Activated effector memory CD4-positive, alpha-beta T cell treated with anti-CD3 and anti-CD28 coated beads, Interleukin-2, amount 50 U/mL, for 16 hours (primary cell): ENCODE measurements around the gene SERPINI2.

ENCODE experiments used
- DNase-seq: peaks from one replicate; pipeline ENCODE4 v3.0.0-alpha.2; 2020

SERPINI2 gene, protein sequence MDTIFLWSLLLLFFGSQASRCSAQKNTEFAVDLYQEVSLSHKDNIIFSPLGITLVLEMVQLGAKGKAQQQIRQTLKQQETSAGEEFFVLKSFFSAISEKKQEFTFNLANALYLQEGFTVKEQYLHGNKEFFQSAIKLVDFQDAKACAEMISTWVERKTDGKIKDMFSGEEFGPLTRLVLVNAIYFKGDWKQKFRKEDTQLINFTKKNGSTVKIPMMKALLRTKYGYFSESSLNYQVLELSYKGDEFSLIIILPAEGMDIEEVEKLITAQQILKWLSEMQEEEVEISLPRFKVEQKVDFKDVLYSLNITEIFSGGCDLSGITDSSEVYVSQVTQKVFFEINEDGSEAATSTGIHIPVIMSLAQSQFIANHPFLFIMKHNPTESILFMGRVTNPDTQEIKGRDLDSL

DNA sequence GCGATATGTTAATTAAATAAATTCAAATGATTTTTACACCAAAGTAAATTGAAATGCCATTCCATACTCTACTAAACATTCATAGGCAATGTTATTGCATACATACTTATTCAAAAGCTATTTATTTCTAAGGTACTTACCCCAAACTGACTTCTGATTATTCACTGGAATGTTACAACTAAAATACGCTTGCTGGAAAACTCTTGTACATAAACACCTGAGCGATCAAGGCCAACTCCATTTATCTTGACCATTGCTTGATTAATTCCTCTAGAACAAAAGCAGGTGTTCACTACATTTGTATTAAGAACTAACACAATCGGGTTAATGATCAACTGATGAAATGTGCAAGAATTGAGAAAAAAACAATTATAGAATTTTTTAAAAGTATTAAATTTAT lies at the start of gene SERPINI2:
Gene SERPINI2, minus strand, starts transcription at position 180 of the 400 bp plus-strand sequence. CDS start 2,208 bp downstream, outside the sequence.
- no peak for DNase-seq

DNA sequence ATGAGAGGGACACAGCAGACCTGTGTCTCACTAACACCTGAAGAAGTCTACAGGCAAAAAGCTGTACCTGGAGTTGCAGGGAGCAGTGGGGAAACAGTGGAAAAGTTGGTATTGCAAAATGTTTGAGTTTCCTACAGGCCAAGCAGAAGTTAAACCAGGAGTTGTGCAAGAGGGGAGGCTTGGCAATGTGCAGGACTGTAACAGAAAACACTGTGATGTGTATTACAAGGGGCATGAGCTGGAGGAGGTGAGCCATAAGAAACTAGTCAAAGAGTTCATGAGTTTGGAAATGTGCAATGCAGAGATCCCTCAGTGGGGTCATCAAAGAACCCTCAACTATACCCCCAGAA lies 47.1 kb upstream of the SERPINI2 start:
- DNase-seq, result no peak

DNA sequence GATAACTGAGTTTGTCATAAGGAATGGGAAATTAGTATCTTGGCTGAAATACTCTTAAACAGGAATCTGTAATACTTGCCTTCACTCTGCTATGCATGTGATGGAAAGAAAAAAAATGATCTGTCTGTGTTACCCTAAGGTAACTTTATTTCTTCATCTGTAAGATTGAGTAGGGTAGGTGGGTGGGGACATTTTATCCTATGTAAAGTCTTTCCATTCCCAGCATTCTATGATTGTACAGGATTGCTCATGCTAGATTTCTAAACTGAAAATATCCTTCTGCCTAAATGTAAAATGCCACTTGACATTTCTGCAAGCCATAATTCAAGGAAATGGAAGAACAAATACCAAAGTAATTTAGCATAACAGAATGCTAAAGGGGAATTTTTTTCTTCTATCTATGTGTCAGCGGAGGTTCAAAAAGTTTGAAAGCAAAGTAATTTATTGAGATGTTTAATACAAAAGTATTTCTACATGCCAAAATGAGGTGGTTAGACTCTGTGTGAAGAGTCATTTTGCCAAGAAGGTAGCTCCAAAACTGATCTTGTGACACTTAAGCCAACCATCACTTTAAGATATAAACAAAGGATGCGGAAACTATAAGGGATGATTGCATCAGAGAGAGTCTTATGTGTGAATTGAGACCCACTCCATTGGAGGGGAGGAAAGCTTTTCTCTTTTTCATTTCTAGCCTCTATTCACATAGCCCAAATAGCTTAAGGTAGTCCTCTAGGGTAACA lies 46.6 kb upstream of the SERPINI2 start:
- DNase-seq, result no peak

DNA sequence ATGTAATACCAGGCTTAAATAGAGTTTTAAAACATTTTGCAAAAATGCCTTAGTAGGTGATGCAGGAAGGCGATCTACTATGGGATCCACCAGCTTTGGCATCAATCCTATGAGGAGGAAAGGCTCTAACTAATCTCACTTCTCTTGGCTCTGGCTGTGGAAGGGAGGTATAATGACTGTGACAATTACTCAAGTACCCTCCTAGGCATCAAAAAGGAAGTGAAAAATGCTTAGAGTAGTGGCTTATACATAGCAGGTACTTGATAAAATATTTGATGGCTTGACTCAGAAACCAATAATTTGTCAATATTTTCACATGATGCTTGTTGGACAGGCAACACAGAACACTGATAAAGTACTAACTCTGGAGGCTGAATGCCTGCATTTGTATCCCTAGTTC lies 34.1 kb upstream of the SERPINI2 start:
- DNase-seq, result no peak

DNA sequence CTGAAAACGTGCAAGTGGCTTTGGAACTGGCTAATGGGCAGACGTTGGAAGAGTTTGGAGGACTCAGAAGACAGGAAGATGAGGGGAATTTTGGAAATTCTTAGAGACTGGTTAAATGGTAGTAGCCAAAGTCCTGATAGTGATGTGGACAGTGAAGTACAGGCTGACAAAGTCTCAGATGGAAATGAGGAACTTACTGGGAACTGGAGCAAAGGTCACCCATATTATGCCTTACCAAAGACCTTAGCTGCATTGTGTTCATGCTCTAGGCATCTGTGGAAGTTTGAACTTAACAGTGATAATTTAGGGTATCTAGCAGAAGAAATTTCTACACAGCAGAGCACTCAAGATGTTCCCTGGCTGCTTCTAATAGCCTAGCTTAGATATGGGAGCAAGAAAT lies 28.6 kb upstream of the SERPINI2 start:
- no peak for DNase-seq

DNA sequence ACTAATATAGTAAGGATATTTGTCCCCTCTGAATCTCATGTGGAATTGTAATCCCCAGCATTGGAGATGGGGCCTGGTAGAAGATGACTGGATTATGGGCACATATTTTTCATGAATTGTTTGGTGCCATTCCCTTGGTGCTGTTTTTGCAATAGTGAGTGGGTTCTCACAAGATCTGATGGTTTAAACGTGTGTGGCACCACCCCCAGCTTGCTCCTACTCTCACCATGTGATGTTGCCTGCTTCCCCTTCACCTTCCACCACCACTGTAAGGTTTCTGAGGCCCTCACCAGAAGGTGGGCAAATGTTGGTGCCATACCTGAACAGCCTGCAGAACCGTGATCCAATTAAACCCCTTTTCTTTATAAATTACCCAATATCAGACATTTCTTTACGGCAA lies 28.1 kb upstream of the SERPINI2 start:
- no peak for DNase-seq

DNA sequence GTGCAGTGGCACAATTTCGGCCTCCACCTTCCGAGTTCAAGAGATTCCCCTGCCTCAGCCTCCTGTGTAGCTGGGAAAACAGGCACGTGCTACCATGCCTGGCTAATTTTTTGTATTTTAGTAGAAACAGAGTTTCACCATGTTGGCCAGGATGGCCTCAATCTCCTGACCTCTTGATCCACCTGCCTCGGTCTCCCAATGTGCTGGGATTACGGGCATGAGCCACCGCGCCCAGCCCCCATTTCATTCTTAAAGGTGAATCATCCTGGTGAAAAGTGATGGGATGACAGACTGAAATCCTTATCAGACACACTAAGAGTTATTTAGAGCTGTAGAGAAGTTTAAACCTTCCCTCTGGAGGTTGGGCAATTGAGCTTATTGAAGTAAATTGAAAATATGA lies 24.1 kb upstream of the SERPINI2 start:
- DNase-seq, result no peak

DNA sequence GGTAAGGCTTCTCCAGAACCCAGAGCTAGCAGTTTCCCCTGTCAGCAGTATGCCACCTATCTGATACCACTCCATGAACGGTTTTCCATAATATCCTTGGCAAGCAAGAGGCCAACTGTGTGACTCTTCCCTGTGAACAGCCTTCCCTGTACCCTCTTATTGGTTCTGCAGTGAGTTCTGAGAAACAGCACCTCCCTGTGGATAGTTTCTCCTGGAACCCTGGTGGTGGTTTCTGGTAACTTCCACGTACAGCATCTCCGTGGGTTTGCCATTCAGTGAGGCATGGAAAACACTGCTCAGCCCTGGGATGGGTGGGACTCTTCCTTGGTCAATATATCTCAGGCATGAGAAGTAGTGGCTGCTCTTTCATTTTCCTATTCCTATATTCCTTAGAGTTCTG lies 19.4 kb upstream of the SERPINI2 start:
- no peak for DNase-seq

DNA sequence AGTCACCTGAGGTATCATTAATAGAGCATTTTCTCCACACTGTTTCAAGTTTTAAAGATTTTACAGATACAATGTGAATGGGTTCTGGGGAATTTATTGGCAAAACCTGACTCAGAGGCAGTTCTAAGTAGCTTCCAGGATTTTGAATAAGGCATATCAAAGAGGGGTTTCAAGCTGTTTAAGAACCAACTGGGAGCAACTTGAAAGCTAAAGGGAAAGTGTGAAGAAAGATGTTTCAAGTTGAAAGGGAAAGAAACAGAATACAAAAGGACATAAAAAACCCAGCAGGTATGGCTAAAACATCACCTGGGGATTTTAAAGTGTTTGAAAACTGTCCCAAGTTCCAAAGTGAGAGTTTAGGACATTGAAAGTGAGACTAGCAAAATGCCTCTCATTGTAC lies 17.8 kb upstream of the SERPINI2 start:
- no peak for DNase-seq

DNA sequence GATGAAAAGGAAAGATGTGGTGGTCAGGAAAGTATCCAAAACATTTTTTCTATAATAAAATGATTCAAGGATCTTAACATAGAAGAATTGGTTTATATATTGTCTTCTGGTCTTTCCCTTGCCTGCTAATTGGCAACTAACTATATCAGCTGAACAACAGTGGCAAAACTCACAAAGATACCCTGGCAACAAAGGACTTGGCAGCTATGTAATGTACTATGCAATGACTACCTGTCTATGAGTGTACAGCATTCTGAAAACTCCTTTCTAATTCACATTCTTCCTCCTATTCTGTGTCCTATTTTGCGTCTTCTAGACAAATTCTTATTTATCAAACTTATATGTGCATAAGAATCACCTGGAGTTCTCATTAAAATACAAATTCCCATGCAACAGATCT lies 15.7 kb upstream of the SERPINI2 start:
- no peak for DNase-seq

DNA sequence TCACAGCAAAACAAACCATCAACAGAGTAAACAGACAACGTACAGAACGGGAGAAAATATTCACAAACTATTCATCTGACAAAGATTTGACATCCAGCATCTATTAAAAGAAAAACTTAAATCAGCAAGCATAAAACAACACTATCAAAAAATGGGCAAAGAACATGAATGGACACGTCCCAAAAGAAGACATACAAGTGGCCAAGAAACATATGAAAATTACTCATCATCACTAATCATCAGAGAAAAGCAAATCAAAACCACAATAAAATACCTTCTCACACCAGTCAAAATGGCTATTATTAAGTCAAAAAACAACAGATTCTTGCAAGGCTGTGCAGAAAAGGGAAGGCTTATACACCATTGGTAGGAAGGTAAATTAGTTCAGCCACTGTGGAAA lies 13.7 kb upstream of the SERPINI2 start:
- DNase-seq, result no peak

DNA sequence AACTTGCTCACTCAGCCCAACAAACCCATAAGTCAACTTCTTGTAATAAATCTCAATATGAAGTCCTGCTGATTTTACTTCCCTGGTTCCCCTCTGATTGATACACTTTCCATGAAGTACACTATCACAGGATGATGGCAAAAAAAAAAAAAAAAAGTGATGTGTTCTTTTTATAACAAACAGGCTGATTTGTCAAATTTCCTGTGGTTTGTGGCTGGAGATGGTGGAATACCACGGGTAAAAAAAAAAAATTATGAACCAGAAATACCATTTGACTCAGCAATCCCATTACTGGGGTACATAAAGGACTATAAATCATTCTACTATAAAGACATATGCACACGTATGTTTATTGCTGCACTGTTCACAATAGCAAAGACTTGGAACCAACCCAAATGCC lies 10.7 kb upstream of the SERPINI2 start:
- no peak for DNase-seq

DNA sequence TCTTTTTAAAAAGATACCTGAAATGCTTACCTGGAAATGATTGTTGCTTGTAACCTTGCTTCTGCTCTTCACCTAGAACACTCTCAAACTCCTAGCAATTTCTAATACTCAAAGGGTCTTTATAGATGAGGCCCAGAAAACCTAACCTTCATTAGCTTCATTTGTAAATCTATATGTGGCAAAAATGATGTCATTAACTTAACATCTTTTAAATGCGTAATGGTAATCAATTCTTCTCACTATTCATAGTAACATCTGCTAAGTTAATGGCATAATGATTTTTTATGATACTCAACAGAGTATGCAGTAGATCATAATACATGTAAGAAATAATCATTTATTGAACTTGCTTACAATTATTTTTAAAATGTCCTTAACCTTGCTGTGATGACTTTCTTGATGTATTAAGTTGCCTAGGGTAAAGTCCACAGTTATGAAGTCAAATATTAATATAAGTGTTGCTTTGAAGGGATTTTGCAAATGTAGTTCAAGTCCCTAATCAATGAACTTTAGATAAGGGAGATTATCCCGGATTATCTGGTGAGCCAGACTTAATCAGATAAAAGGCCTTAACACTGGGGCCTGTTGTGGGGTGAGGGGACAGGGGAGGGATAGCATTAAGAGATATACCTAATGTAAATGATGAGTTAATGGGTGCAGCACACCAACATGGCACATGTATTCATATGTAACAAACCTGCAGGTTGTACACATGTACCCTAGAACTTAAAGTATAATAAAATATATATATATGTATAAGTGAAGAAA lies 10.1 kb upstream of the SERPINI2 start:
- no peak for DNase-seq

DNA sequence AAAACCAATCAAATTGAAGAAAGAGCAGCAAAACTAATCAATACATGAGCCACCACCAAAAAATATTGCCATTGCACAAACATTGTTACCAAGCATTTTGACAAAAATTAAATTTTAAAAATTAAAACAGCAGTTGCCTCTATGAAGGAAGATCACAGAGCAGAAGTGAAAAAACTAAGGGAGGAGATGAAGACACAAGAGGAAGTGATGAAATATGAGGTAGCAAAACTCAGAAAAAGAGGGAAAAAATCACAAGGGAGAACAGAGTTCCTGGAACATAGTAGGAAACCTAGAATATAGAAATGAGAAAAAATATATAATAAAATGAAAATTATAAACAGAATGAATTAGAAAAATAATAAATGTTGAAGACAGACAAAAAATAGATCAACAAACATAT lies 7.3 kb upstream of the SERPINI2 start:
- no peak for DNase-seq

DNA sequence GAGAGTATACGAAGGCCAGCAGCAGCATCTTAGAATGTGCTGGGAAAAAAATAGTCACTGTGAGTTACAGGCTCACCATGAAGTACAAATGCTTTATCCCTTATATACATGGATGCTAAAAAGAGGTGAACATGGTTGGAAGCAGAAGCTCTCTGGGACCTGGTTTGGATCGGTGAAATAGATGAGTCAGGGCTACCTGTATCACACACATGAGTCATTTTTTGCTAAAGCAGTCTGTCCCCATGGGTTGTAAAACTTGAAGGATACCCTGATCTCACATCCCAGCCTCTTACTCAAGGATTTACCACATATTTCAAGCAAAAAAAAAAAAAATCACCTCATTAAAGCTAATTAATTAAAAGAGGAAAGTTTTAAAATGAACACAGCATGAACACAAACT lies 6.9 kb upstream of the SERPINI2 start:
- no peak for DNase-seq

DNA sequence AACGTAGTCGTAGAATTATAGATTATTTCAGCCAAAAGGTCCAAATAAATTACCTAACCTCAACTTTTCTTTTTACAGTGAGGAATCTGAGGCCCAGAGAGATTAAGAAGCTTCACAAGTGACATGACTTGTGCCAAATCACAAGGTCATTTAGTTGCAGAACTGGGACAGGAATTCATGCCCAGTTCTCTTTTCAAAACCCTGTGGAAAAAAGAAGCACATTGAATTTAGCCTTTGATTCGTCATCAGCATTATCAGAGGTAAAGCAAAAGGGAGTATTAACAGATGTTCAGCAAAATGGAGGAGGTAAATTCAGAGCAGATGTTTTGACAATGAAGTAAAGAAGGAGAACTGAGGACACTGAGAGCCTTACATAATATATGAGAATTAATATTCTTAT lies 4.5 kb downstream of the SERPINI2 start:
- DNase-seq, result no peak

DNA sequence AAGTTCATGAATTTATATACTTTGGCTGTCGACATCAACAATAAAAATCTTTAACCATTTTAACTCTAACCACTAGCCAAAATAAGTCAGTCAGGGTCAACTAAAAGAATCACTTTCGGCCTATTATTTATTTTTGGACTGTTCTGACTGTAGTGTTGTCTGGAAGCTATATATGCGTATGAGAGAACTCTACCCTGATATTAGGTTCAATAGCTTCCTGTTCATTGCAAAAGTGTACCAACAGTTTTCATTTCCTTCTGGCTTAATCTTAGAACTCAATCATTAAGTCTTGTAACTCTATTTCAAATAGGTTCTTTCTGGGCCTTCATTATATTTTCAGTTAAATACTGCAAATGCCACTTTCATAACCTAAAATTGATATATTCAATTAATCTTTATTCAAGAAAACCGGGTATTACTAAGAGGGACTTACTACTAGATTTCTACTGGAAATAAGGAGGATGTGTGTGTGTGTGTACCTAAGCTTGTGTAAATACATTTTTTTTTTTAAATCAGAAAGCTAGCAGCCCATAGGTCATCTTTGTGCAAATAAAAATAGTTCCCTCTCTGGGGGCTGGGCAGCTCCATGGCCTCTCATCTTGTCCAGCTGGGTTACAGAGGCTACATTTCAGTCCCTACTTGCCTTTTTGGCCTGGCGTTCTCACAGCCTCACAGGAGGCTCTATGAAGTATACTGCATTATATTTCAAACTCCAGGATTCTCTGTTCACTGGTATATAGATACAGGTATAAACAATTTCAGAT lies 5.8 kb downstream of the SERPINI2 start:
- DNase-seq, result no peak

DNA sequence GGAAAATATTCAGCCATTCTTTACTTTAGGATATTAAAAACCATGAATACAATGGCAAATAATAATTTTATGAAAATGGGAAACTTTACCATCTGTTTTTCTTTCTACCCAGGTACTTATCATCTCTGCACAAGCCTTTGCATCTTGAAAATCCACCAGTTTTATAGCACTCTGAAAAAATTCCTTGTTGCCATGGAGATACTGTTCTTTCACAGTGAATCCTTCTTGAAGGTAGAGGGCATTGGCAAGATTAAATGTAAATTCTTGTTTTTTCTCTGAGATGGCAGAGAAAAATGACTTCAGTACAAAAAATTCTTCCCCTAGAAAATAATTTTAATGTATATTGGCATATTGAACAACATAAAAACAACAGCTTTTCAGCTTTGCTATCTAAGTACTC lies 6.9 kb downstream of the SERPINI2 start:
- no peak for DNase-seq

DNA sequence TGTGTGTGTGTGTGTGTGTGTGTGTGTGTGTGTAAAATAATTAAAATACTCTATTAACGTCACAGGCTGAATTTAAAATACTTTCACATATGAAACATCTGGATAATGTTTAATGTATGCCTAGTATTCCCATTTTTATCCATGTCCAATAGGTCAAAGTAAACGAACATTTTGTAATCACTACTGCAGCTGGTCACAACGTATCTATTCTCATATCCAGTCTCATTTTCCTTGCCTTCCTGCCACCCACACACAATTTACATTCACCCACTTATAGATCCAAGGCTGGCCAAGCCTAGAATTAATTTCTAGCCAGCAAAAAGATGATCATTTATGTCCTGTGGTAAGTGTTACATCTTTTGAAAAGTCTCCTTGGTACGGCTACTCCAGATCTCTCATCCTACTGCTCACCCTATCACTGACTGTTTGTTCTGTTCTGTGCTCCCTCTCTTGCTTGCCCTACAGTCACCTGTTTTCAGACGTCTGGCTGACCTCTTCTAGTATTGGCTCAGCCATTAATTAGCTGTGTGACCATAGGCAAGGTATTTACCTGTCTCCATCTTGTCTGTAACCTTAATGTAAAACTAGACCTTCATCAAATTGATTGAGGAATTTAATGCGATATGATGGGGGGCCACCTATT lies 17.6 kb downstream of the SERPINI2 start:
- no peak for DNase-seq

DNA sequence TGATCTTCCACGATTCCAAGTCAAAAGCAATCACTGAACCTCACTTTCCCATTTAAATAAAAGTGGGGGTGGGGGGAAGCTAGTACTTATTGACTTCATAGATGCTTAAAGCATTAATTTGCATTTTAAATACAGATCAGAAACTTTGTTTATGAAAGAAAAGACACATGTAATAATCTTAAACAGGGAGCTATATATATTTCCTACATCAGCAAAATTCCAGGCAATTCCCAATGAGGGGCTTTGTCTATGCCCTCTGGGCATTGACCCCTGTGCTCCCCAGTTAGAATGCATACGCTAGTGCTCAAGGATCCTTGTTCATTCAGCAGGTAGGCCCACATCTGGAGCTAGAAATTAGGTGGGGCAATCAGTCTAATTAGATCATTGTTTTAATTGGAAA lies 20.0 kb downstream of the SERPINI2 start:
- no peak for DNase-seq

DNA sequence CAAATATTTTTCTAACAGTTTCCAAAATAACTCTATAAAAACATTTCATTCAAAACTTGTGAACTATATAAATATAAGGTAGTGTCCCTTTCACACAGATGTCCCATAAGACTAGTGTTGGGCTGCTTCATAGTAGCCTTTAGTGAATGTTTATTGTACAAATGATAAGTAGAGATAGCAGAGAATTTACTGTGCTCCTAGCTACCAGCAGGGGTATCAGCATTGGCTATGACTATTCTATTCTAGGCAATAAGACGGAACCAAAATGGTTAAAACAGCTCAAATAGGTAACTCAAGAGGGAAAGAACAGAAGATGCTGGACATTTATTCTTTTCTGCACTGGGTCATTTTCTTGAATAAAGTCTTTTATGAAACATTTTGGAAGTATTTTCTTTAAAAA lies 22.6 kb downstream of the SERPINI2 start:
- DNase-seq, result no peak

DNA sequence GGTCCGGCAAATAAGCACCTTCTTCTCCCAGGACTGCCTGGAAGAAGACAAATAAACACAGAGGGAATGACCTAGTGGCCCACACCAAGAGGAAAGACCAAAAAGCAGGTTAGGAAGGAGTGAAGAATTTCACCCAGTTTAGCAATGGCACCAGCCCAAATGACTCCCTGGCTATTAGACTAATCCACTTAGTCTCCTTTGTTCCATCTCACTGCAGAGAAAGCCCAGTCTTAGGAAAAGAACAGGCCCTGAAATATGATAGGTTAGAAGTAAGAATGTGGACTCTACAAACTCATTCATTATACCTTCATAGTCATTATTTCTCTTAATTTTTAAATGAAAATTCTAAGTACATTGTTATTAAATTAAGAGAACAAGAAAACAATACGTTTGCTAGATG lies 23.2 kb downstream of the SERPINI2 start:
- DNase-seq, result no peak

DNA sequence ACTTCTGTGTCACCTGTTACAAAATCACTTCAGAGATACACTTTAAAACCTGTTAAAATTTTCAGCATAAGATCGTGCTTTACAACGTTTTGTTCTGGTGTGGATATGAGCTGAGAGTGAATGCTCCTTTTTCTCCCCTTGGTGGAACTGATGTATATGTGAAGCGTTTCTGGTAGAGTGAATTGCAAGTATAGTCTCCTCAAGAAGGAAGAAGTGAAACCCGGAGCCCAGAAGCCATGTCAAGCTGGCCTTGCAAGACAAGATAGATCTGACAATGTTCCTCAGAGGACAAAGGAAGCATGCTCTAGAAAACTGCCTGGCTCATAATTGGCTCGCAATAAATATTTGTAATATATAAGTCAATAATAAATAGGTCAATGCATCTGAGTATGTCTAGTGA lies 23.6 kb downstream of the SERPINI2 start:
- DNase-seq, result no peak
